HEK293T (cell line): Measurements from ENCODE around the gene IQSEC1.

Source experiments
- ARNT ChIP-seq: fragments of 450-650 bp; IDR thresholded peaks from 2 replicates; pipeline ENCODE4 v1.6.1; 2017; ENCODE audit warnings: mild to moderate bottlenecking
- BHLHE40 ChIP-seq: fragments of 450-650 bp; IDR thresholded peaks from 2 replicates; pipeline ENCODE4 v1.6.1; 2016; ENCODE audit warnings: mild to moderate bottlenecking, moderate library complexity, borderline replicate concordance
- CTBP1 ChIP-seq: fragments of 450-650 bp; IDR thresholded peaks from 2 replicates; pipeline ENCODE4 v1.6.1; 2016; ENCODE audit warnings: borderline replicate concordance
- ELF4 ChIP-seq: fragments of 450-650 bp; IDR thresholded peaks from 2 replicates; pipeline ENCODE4 v1.6.1; 2017; ENCODE audit warnings: antibody characterized with exemption
- FOXK2 ChIP-seq: fragments of 450-650 bp; IDR thresholded peaks from 2 replicates; pipeline ENCODE4 v1.6.1; 2016; ENCODE audit warnings: mild to moderate bottlenecking
- FOXM1 ChIP-seq: fragments of 450-650 bp; IDR thresholded peaks from 2 replicates; pipeline ENCODE4 v1.6.1; 2017; ENCODE audit warnings: mild to moderate bottlenecking, borderline replicate concordance
- LEF1 ChIP-seq: fragments of 450-650 bp; IDR thresholded peaks from 2 replicates; pipeline ENCODE4 v1.6.1; 2017; ENCODE audit warnings: mild to moderate bottlenecking, borderline replicate concordance
- SP1 ChIP-seq: fragments of 450-650 bp; IDR thresholded peaks from 2 replicates; pipeline ENCODE4 v1.6.1; 2017
- SUZ12 ChIP-seq: fragments of 450-650 bp; IDR thresholded peaks from 2 replicates; pipeline ENCODE4 v1.6.1; 2016; ENCODE audit warnings: mild to moderate bottlenecking
- TARDBP ChIP-seq: fragments of 450-650 bp; IDR thresholded peaks from 2 replicates; pipeline ENCODE4 v1.6.1; 2016

- TF ChIP-seq TARDBP (no peak), SP1 (no peak), BHLHE40 (no peak), SUZ12 (no peak), FOXM1 (no peak), ELF4 (no peak), CTBP1 (no peak), FOXK2 (no peak), LEF1 (no peak), ARNT (no peak)
Observed at GRCh38 chr3:12893852-12894251, 179.4 kb downstream of the IQSEC1 start.
